T47D (cell line): ENCODE measurements around the gene H6PD.
A peak's percentile ranks its signal among the peaks of the same experiment; 100 is the strongest.

Experiments used
- DNase-seq, 2 experiments: peaks; one replicate each; pipeline versions ENCODE4 v3.0.0 to v3.0.0-alpha.2; 2011 to 2012; ENCODE audit warnings: low read depth in 1 of 2, low spot score in 1 of 2
- JUND ChIP-seq: IDR thresholded peaks from 2 replicates; pipeline ENCODE4 v1.6.1; 2012; ENCODE audit warnings: low read depth
- in situ Hi-C: cut with HindIII; loops from 2 replicates; pipeline ENCODE4 v1.10.0; 2016; ENCODE audit warnings: low sequenced_read_pairs, low pct_unique_long_range_greater_than_20kb

The H6PD gene

GRCh38 chr1:9246841-9247785, 12.5 kb downstream of the H6PD start:
- DNase-seq = no peak
- TF ChIP-seq JUND = no peak
- in situ Hi-C loops = no loop called here

GRCh38 chr1:9247894-9248293, 13.3 kb downstream of the H6PD start:
- in situ Hi-C loops = no loop called here

GRCh38 chr1:9248341-9249262, 14.0 kb downstream of the H6PD start:
- TF ChIP-seq JUND = no peak
- no peak for DNase-seq
- in situ Hi-C loops = no loop called here

More at GRCh38 chr1:9247894-9248293, 13.3 kb downstream of the H6PD start:
- DNase-seq = no peak
- TF ChIP-seq JUND = no peak

GRCh38 chr1:9249263-9249533, 14.6 kb downstream of the H6PD start:
- no peak for DNase-seq
- no peak for TF ChIP-seq JUND
- in situ Hi-C loops = no loop called here

- peak; percentile 23 to 37 for DNase-seq
- in situ Hi-C loops = no loop called here
- TF ChIP-seq JUND = no peak
Measured at GRCh38 chr1:9249534-9250410, 15.2 kb downstream of the H6PD start.

GRCh38 chr1:9250411-9251381, 16.1 kb downstream of the H6PD start:
- TF ChIP-seq JUND = no peak
- in situ Hi-C loops = no loop called here
- no peak for DNase-seq

- DNase-seq = no peak
Measured at GRCh38 chr1:9251501-9251900, 16.9 kb downstream of the H6PD start.

GRCh38 chr1:9253004-9253403, 18.4 kb downstream of the H6PD start:
- no peak for DNase-seq
- in situ Hi-C loops = no loop called here
- no peak for TF ChIP-seq JUND

More at GRCh38 chr1:9251501-9251900, 16.9 kb downstream of the H6PD start:
- in situ Hi-C loops = no loop called here
- no peak for TF ChIP-seq JUND

GRCh38 chr1:9253453-9254105, 19.0 kb downstream of the H6PD start:
- TF ChIP-seq JUND = no peak
- in situ Hi-C loops = no loop called here
- DNase-seq = no peak

- no peak for TF ChIP-seq JUND
- no peak for DNase-seq
- in situ Hi-C loops = no loop called here
Measured at GRCh38 chr1:9256332-9256731, 21.8 kb downstream of the H6PD start.

GRCh38 chr1:9257851-9258250, 23.3 kb downstream of the H6PD start:
- in situ Hi-C loops = no loop called here
- no peak for DNase-seq
- no peak for TF ChIP-seq JUND
